Natural killer cell (primary cell): Measurements from ENCODE around the gene BAIAP3. TPM values are rescaled to one million over a fixed set of nuclear protein-coding genes. Genes with fewer than 3 reads are reported as not detected.

Source experiments
- ATAC-seq, 3 donors: fragments of 150-1000 bp in 2 of 3; fragments of 200-7000 bp in 1 of 3; cut with Tn5 transposase; 1 replicate in 1 of 3; 2 replicates in 2 of 3; pipeline ENCODE4 v1.10.0; 2021; ENCODE audit warnings: mild to moderate bottlenecking in 2 of 3, moderate library complexity in 2 of 3
- DNase-seq, 2 donors: peaks; one replicate each; pipeline versions ENCODE4 v3.0.0 to v3.0.0-alpha.2; 2013 to 2021; ENCODE audit warnings: mixed read lengths in 1 of 2
- H3K27ac ChIP-seq: one replicate; pipeline ENCODE4 v1.5.1; 2013; ENCODE audit warnings: mild to moderate bottlenecking, low read length
- H3K27me3 ChIP-seq: one replicate; pipeline ENCODE4 v1.6.1; 2013; ENCODE audit warnings: low read length; ENCODE audit not compliant: control insufficient read depth, insufficient read depth
- H3K36me3 ChIP-seq: one replicate; pipeline ENCODE4 v1.6.1; 2013; ENCODE audit warnings: low read length; ENCODE audit not compliant: control insufficient read depth, insufficient read depth
- H3K4me1 ChIP-seq: one replicate; pipeline ENCODE4 v1.6.1; 2013; ENCODE audit warnings: low read length; ENCODE audit not compliant: control insufficient read depth, insufficient read depth
- H3K4me3 ChIP-seq: one replicate; pipeline ENCODE4 v1.5.1; 2013; ENCODE audit warnings: low read length
- H3K9me3 ChIP-seq: one replicate; pipeline ENCODE4 v1.6.1; 2013; ENCODE audit warnings: low read length; ENCODE audit not compliant: control insufficient read depth, insufficient read depth
- H3K27ac Mint-ChIP-seq, 2 donors: one replicate each; pipeline ENCODE4 v1.8.0; 2022; ENCODE audit warnings: mild to moderate bottlenecking in 2 of 2, mixed read lengths in 2 of 2, moderate library complexity in 1 of 2
- H3K27me3 Mint-ChIP-seq, 2 donors: one replicate each; pipeline ENCODE4 v1.8.0; 2022; ENCODE audit warnings: low read depth in 2 of 2, mixed read lengths in 2 of 2
- H3K36me3 Mint-ChIP-seq: one replicate; pipeline ENCODE4 v1.8.0; 2022; ENCODE audit warnings: mixed read lengths
- H3K4me1 Mint-ChIP-seq, 2 donors: one replicate each; pipeline ENCODE4 v1.8.0; 2022; ENCODE audit warnings: mixed read lengths in 2 of 2
- H3K4me3 Mint-ChIP-seq: one replicate; pipeline ENCODE4 v1.8.0; 2022; ENCODE audit warnings: mild to moderate bottlenecking, moderate library complexity, mixed read lengths
- H3K9me3 Mint-ChIP-seq, 2 donors: one replicate each; pipeline ENCODE4 v1.8.0; 2022; ENCODE audit warnings: mixed read lengths in 2 of 2
- WGBS: methylation state at CpG from one replicate; pipeline ENCODE4 v1.1.7; 2013; ENCODE audit warnings: missing lambda C conversion rate; ENCODE audit not compliant: insufficient coverage; 5-methylcytosine and 5-hydroxymethylcytosine counted together
- intact Hi-C: fragments of 100-400 bp; cut with micrococcal nuclease; formaldehyde crosslinking; loops from one replicate; pipeline ENCODE4 v1.14.2; 2022
- total RNA-seq, 4 donors: library from RNA; stranded (reverse); fragments of 120-200 nt in 1 of 4; gene quantifications; one replicate each; pipeline versions ENCODE4 v1.2.3 to v1.2.4, GENCODE V29; 2013 to 2022
- TF ChIP-seq, protein P1 (sequence below): fragments of 200-600 bp; IDR thresholded peaks from one replicate; pipeline ENCODE4 v1.8.0; 2022; ENCODE audit warnings: antibody characterized with exemption

Gene BAIAP3
- total RNA-seq, 3 donors from 2014 or later (not counting 1 experiment from before 2014, with no cell fraction given), result 17.7 to 21.7 (median 19.9) TPM

DNA sequence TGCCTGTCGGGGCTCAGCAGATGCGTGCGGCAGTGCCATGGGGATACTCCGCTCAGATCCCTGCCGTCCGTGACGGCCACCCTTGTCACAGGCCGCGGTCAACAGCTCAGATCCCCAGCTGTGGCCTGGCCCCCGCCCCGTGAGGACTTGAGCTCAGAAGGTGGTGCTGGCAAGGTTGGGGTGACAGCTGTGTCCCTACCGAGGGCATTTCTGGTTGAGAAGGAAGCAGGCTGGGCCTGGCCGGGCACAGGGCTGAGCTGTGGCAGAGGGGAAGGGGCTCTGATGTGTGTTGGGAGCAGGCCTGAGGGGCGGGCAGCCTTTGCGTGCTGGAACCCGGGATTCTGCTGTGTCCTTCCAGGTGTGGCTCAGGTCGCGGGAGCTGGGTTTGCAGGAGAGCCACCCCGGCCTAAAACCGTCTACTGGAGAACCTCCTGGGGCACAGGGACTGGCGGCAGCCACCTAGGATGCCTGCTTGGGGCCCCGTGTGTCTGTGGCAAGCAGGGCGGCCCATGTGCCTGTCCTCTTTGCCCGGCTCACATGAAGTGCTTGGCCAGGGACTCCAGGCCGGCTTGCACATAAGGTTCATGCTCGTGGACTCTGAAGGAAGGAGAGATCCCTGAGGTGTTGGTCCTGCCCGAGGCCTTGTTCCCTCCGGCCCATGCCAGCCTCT is 18.9 kb upstream of the BAIAP3 start:
- Mint-ChIP-seq H3K36me3 (peaks cover 6% of the 10 kb centered on the region), H3K27me3 (no peaks in the 10 kb centered on the region), H3K27ac (peak overlapping the region in 1 of 2 donors; percentile 46), H3K4me1 (peaks cover 33 to 46% of the 10 kb centered on the region in 2 donors), H3K9me3 (no peaks in the 10 kb centered on the region), H3K4me3 (no peak overlapping the region)
- intact Hi-C loops, result no loop called here
- Histone ChIP-seq H3K27ac (no peak overlapping the region), H3K9me3 (no peaks in the 10 kb centered on the region), H3K36me3 (peaks cover 66% of the 10 kb centered on the region), H3K4me1 (peaks cover 44% of the 10 kb centered on the region), H3K27me3 (no peaks in the 10 kb centered on the region), H3K4me3 (no peak overlapping the region)
- no peak for DNase-seq
- no peak for ATAC-seq
- WGBS, result 93% methylated on average over 28 of the region's 28 CpGs
- TF ChIP-seq, protein P1, sequence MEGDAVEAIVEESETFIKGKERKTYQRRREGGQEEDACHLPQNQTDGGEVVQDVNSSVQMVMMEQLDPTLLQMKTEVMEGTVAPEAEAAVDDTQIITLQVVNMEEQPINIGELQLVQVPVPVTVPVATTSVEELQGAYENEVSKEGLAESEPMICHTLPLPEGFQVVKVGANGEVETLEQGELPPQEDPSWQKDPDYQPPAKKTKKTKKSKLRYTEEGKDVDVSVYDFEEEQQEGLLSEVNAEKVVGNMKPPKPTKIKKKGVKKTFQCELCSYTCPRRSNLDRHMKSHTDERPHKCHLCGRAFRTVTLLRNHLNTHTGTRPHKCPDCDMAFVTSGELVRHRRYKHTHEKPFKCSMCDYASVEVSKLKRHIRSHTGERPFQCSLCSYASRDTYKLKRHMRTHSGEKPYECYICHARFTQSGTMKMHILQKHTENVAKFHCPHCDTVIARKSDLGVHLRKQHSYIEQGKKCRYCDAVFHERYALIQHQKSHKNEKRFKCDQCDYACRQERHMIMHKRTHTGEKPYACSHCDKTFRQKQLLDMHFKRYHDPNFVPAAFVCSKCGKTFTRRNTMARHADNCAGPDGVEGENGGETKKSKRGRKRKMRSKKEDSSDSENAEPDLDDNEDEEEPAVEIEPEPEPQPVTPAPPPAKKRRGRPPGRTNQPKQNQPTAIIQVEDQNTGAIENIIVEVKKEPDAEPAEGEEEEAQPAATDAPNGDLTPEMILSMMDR, result no peak

DNA sequence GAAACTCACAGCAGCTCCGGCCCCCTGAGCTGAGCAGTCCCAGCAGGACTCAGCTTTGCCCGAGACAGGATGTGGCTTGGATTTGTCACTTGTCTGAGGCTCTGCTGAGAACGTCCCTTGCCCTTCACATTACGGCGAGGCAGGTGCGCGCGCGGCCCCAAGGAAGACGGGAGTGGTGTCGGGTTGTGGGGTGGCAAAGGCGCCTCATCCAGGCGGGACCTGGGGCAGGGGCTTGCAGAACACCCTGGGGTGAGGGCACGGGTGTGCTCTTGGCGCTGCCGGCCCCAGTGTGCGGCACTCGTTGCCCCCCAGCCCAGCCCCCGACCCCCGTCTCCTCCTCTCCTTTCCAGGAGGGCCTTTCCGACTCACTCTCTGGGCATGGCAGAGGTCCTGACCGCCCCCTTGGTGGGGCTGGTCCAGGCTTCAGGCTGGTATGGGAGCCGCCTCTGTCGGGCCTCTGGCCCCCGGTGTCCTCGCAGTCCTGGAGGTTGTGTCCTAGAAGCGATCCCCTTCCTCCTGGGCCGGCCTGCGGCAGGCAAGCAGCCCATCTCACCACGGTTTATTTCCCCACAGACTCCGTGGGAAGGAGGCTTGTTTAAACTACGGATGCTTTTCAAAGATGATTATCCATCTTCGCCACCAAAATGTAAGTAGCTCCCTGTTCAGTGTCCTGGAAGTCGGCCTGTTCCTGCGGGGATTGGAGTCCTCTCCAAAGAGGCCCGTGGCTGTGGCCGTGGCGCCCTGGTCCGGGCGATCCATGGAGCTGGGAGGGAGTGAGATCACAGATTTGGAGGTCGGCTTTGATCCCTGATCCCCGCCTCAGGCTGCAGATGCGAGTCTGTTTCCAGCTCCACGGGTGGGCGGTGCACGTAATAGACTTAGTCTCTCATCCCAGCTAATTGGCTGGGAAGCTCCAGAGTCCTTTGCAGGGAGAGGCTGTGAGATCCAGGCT is 18.1 kb upstream of the BAIAP3 start:
- no peaks in the 10 kb centered on the region for H3K9me3 Mint-ChIP-seq
- no peak overlapping the region for H3K4me3 ChIP-seq
- WGBS, result 88% methylated on average over 46 of the region's 46 CpGs
- no peaks in the 10 kb centered on the region for H3K9me3 ChIP-seq
- no peak overlapping the region for H3K27ac ChIP-seq
- no peak overlapping the region for H3K4me3 Mint-ChIP-seq
- DNase-seq (no peak), ATAC-seq (no peak)
- peaks cover 28 to 41% of the 10 kb centered on the region in 2 donors for H3K4me1 Mint-ChIP-seq
- no peaks in the 10 kb centered on the region for H3K27me3 ChIP-seq
- TF ChIP-seq, protein P1, result no peak
- intact Hi-C loops, result no loop called here
- peaks cover 41% of the 10 kb centered on the region for H3K4me1 ChIP-seq
- peak overlapping the region in 1 of 2 donors; percentile 34 for H3K27ac Mint-ChIP-seq
- H3K36me3 ChIP-seq, result peaks cover 74% of the 10 kb centered on the region
- H3K27me3 Mint-ChIP-seq, result no peaks in the 10 kb centered on the region
- H3K36me3 Mint-ChIP-seq, result peaks cover 6% of the 10 kb centered on the region

DNA sequence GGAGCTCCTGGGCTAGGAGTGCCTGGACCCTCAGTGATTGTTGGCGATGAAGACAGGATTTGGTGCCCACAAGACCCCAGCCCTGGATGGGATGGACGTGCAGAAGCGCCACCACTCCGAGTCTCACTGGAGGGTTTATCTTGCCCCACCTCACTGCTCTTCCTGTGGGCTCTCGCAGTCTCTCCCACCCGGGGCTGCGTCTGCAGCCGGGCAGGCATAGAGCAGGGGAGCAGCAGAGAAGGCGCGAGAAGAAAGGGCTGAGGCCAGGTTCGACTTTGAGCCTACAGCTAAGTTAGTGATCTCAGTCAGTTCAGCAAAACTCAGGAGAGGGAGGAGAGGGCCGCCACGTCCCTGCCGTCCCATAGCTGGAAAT is 17.4 kb upstream of the BAIAP3 start:
- DNase-seq (no peak), ATAC-seq (no peak)
- Histone ChIP-seq H3K27me3 (no peaks in the 10 kb centered on the region), H3K9me3 (no peaks in the 10 kb centered on the region), H3K4me3 (no peak overlapping the region), H3K36me3 (peaks cover 81% of the 10 kb centered on the region), H3K4me1 (peaks cover 35% of the 10 kb centered on the region), H3K27ac (no peak overlapping the region)
- TF ChIP-seq, protein P1, result no peak
- Mint-ChIP-seq H3K9me3 (no peaks in the 10 kb centered on the region), H3K27me3 (no peaks in the 10 kb centered on the region), H3K27ac (no peak overlapping the region), H3K36me3 (peaks cover 6% of the 10 kb centered on the region), H3K4me3 (no peak overlapping the region), H3K4me1 (peaks cover 22 to 34% of the 10 kb centered on the region in 2 donors)
- 95% methylated on average over 14 of the region's 14 CpGs for WGBS
- intact Hi-C loops, result no loop called here
